GM13976 (cell line): Measurements from ENCODE around the gene LARP1.
"Not testable (repeated sequence)": the region's sequence is repeated elsewhere in the genome, so short reads cannot be mapped to it uniquely, and the experiment has no call there.

Source experiments
- DNase-seq: peaks from one replicate; pipeline ENCODE4 v3.0.0; 2012; ENCODE audit warnings: low spot score
- in situ Hi-C: fragments of 300-500 bp; cut with MboI; formaldehyde crosslinking; loops from one replicate; pipeline ENCODE4 v1.12.0; 2022; ENCODE audit warnings: low sequenced_read_pairs, mixed read lengths, inconsistent platforms; ENCODE audit not compliant: unreplicated experiment
- TF ChIP-seq, protein P1 (sequence below): IDR thresholded peaks from 2 replicates; pipeline ENCODE4 v1.5.1; 2012; ENCODE audit warnings: borderline replicate concordance, mild to moderate bottlenecking; ENCODE audit not compliant: insufficient read depth; ENCODE audit errors: extremely low read depth, missing control alignments, control extremely low read depth

The LARP1 gene

DNA sequence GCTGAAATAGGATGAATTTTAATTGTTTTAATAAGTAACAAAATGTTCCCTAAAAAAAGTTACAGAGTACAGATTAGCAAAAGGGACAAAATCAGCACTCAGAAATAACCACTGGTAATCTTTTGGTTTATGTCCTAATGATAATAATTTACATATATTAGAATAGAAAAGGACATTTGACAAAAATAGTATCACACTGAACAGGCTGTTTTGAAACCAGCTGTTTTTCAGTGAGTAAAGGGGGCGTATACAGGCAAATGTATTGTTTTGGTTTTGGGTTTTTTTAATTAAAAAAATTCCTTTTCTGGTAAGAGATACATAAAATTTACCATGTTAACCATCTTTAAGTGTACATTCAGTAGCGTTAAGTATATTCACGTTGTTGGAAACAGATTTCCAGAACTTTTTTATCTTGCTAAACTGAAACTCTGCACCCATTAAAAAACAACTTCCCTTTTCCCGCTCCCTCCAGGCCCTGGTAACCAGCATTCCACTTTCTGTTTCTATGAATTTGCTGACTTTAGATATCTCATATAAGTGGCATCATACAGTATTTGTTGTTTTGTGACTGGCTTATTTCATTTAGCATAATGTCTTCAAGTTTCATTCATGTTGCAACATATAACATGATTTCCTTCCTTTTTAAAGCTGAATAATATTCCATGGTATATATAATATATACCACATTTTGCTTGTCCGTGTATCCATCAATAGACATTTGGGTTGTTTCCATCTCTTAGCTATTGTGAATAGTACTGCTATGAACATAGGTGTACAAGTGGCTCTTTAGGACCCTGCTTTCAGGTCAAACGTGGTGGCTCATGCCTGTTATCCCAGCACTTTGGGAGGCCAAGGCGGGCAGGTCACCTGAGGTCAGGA is 20.6 kb upstream of the LARP1 start:
- DNase-seq, result no peak
- in situ Hi-C loops, result no loop called here
- TF ChIP-seq, protein P1, sequence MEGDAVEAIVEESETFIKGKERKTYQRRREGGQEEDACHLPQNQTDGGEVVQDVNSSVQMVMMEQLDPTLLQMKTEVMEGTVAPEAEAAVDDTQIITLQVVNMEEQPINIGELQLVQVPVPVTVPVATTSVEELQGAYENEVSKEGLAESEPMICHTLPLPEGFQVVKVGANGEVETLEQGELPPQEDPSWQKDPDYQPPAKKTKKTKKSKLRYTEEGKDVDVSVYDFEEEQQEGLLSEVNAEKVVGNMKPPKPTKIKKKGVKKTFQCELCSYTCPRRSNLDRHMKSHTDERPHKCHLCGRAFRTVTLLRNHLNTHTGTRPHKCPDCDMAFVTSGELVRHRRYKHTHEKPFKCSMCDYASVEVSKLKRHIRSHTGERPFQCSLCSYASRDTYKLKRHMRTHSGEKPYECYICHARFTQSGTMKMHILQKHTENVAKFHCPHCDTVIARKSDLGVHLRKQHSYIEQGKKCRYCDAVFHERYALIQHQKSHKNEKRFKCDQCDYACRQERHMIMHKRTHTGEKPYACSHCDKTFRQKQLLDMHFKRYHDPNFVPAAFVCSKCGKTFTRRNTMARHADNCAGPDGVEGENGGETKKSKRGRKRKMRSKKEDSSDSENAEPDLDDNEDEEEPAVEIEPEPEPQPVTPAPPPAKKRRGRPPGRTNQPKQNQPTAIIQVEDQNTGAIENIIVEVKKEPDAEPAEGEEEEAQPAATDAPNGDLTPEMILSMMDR, result no peak

DNA sequence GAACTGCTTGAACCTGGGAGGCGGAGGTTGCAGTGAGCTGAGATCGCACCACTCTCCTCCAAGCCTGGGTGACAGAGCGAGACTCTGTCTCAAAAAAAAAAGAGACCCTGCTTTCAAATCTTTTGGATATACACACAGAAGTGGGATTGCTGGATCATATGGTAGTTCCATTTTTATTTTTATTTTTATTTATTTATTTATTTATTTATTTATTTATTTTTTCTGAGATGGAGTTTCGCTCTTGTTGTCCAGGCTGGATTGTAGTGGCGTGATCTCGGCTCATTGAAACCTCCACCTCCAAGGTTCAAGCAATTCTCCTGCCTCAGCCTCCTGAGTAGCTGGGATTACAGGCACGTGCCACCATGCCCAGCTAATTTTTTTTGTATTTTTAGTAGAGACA is 19.8 kb upstream of the LARP1 start:
- DNase-seq, in situ Hi-C loops: not testable (repeated sequence)

DNA sequence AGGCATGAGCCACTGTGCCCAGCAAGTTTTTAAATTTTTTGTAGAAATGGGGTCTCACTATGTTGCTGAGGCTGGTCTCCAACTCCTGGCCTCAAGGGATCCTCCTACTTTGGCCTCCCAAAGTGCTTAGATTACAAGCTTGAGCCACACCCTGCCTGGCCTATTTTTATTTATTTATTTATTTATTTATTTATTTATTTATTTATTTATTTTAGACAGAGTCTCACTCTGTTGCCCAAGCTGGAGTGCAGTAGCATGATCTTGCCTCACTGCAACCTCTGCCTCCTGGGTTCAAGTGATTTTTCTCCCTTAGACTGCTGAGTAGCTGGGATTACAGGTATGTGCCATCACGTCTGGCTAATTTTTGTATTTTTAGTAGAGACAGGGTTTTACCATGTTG is 18.8 kb upstream of the LARP1 start:
- DNase-seq, in situ Hi-C loops: not testable (repeated sequence)

DNA sequence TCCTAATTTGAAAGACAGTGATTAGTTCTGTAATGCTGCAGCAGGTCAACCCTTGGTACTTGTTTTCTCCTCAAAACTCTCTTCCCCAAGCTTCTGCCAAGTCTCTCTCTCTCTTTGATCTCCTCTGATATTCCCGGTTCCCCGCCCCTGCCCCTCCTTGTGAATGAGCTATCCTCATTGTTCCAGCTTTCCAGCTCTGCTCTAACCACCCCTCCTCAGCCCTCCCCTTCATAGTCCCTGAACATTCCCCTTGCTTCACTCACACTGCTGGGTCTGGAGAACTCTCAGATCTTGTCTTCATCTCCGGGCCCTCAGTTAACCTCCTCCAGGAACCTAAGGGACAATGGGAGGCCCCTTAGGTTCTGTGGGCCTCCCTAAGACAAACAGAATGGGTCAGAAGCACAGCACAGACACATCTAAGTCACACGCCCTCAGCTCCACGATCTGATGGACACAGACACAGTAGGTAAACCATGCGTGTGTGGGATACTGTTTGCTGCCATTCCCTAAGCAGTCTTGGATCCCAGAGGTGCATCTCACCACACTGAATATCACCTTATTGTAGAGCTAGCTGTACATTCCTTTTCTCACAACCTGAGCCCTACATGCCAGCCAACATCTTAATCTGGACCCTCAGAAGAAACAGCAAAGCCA is 17.4 kb upstream of the LARP1 start:
- in situ Hi-C loops, result no loop called here
- TF ChIP-seq, protein P1, result no peak
- DNase-seq, result no peak

DNA sequence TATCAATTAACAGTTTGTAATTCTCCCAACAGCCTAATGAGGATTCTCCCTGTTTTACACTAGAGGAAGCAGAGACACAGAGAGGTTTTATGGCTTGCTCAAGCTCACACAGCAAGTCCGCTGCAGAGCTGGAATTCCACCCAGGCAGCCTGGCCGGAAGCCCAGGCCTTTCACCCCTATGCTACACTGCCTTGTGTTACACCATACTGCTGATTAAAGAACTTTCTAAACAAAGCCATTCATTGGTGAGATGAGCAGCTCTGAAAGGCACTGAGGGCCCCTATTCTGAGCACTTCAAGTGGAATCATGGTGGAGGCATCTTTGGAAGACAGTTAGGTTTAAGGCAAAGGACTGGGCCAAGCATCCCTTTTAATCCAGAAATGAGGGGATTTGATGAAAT is 14.7 kb upstream of the LARP1 start:
- TF ChIP-seq, protein P1, result no peak

DNA sequence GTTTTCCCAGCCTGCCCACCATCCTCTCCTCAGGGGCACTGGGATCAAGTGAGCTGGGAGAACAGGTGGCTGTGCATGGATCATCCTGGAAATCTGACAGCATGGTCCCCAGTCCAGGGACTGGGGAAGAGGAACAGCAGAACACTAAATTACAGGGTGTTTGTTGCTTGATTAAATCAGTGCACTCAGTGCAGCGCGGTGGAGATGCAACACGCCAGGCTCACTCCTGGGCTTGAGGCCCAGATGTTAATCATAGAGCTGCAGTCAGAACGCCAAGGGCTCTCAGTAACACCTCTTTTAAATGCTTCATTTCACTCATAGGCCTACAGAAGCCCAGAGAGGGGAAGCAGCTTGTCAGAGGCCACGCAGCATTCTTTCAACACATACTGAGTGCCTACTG is 14.2 kb upstream of the LARP1 start:
- in situ Hi-C loops, result no loop called here
- no peak for DNase-seq
- TF ChIP-seq, protein P1, result no peak

More for the DNA sequence above, 14.7 kb upstream of the LARP1 start:
- DNase-seq, result no peak
- in situ Hi-C loops, result no loop called here

DNA sequence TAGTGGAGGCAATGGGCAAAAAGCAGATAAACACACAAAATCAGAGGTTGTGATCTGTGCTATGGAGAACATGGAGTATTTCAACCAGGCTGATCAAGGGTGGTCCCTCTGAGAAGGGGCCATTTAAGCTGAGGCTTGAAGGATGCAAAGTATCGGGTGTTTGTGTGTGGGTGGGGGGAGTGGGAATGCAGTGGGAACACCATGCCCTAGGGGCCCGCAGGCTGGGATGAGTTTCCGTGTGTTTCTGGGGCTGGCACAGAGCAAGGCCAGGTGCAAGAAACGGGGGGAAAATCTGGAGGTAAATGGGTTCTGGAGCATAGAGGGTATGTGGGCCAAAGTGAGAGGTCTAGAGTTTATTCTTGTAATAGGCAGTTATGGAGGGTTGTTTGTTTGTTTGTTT is 13.8 kb upstream of the LARP1 start:
- DNase-seq, result no peak
- TF ChIP-seq, protein P1, result no peak
- in situ Hi-C loops, result no loop called here

DNA sequence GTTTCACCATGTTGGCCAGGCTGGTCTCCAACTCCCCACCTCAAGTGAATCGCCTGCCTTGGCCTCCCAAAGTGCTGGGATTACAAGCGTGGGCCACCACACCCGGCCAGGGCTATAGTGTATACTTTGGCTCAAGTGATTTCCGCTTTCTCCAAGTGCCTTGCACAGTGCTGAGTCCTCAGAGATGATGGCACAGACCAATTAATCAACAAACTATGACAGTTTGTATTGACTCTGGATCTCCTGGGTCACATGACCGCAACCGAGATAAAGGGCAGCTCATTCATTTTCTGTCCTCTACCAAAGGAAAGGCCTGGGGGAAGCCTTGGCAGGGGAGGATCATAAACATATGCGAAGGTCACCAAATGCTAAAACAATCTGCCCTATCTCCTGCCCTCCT is 11.4 kb upstream of the LARP1 start:
- TF ChIP-seq, protein P1, result no peak
- no peak for DNase-seq
- in situ Hi-C loops, result no loop called here
